ENCODE results near the gene ZNF750.

Gene ZNF750

DNA sequence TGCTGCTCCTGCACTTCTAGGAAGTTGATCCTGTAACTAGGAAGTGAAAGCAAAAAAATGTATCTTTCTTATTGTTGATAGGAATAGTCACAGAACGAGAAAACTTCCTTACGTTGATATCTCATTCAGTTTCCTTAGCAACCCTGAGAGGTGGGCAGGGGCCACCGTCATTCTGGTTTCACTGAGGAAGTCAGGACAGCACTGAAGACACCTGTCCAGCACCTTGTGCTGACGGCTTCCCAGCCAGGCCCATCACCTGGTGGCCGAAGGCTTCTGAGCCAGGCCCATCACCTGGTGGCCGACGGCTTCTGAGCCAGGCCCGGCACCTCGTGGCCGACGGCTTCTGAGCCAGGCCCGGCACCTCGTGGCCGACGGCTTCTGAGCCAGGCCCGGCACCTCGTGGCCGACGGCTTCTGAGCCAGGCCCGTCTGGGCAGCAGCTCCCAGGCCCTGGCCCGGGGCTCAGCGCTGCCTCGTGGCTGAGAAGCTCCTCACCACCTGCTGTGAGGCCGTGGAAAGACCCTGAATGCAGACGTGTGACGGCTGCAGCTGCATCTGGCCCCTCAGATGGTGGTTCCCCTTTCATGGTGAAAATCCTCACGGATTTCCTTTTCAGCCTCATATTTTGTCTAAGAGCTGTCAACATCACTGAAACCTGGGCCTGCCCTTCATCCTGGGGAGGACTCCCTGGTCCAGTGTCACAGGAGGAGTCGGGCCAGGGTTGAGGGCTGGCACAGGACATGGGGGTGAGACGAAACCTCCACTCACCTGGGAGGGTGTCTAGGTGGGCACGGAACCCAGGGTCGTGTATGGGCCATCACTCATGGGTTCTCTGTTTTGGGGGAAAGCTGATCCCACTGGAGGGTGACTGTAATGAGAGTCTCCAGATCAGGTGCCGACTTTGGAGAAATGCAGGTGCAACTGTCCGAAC, 33.0 kb upstream of the ZNF750 start:
- no peak for DNase-seq

DNA sequence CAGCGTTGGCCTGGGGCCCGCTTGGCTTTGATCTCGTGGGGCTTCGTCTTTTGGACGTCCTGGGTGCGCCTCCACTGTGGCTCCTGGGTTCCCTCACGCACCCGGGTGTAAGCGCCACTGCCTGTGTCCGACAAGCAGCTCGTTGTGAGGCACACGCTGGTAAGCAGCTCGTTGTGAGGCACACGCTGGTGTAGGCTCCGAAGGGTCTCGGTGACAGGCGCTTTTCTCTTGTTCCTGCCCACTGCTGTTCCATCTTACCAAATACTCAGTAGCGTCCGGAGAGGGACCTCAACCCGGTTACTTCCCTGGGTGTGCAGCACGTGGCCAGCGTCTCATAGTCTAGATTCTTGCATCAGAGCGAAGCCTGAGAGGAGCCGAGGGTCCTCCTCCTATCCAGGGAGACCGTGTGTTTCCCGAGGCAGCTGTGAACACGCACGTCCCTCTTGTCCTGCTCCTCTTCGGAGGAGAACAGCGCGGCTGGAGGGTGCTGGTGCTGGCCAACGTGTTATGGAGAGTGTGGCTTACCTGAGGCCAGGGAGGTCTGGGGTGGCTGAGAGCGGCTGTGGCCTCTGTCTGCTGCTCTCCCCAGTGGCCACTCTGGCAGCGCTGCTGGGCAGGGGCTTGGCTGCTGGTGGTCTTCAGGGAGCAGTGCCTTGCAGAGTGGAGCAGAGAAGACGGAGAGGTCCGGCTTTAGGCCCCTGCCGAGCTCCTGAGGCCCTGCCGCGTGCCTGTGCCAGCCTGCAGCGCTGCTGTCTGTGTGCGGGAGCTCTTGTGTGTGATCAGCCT, 32.1 kb upstream of the ZNF750 start:
- no peak for DNase-seq

- no peak for DNase-seq
These were observed 31.4 kb upstream of the ZNF750 start for GRCh38 chr17:82871056-82871775.

GRCh38 chr17:82870541-82870940, 30.7 kb upstream of the ZNF750 start:
- DNase-seq: no peak

- no peak for DNase-seq
These were observed 30.3 kb upstream of the ZNF750 start for GRCh38 chr17:82870091-82870491.

GRCh38 chr17:82869536-82869935, 29.7 kb upstream of the ZNF750 start:
- no peak for DNase-seq

- no peak for DNase-seq
These were observed 28.9 kb upstream of the ZNF750 start for GRCh38 chr17:82868715-82869131.

DNA sequence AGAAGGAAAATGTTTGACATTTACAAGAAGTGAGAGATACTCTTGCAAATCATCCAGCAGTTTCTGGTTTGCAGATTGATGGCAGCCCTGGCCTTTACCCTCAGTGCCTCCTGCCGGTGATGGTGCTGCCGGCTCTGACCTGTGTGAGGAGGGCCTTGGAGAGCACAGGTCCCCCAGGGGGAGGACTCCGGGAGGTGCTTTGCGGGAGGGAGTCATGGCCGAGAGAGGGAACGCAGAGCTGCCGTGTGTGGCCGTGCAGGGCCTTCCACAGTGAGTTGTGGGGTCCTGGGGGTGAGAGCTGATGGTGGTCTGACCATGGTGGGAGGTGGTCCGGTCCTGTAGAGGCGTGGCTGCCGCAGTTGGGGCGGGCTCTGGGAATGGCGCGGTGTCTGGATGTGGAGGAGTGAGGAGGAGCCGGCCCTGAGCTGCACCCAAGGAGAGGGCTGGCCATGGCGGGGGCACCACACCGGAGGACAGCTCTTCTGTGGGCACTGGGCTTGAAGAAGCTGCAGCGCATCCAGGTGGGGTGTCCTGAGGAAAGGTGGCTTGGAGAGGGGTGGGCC, 28.0 kb upstream of the ZNF750 start:
- DNase-seq: no peak

DNA sequence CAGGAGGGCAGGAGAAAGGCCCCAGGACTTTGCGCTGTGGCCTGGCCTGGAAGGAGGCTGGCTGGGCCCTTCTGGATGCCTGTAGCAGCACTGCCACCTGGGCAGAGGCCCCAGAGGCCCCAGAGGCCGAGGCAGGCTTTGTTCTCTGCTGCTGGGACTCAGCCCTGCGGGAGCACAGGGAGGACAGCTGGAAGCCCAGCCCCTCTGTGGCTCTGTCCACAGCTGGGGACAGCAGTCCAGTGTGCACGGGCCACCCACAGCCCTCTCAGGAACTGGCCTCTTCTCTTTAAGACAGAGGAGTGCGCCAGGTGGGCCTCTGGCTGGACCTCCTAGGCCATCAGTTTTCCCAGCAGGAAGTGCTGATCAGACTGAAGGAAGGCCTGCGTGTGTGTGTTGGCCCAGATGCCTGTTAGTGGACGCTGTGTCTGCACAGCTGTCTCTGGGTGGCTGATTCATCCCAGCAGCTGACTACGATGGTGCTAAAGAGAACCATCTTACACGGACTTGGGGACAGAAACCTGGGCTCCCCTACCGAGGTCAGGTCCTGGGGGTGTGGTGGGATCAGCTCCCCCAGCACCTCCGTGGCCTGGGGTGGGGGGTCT, 26.9 kb upstream of the ZNF750 start:
- DNase-seq: peak; percentile 14

DNA sequence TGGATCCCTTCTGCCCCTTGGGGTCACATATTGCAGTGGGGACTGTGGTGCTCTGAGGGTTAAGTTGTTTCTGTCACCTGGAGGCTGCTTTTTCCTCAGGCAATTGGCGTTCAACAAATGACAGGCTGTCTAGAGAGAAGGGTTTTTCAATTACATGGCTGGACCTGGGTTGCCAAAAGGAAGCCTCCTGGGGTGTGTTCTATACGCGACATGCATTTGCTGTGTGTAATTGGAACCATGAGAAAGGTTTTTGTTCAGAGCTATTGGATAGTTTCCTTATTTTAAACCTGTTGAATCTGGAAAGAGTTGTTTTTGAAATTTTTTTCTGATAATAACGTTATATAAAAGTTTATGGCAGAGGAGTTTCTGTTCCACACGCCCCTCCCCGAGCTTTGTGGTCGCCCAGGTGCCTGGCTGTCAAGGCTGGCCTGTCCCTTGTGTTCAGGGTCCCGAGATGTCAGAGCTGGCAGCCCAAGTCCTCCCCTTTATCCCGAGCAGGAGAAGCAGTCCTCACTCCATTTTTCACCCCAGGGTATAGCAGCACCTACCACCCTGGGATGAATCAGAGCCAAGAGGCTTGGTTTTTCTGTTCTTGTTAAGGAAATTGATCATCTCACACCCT, 26.1 kb upstream of the ZNF750 start:
- no peak for DNase-seq

DNA sequence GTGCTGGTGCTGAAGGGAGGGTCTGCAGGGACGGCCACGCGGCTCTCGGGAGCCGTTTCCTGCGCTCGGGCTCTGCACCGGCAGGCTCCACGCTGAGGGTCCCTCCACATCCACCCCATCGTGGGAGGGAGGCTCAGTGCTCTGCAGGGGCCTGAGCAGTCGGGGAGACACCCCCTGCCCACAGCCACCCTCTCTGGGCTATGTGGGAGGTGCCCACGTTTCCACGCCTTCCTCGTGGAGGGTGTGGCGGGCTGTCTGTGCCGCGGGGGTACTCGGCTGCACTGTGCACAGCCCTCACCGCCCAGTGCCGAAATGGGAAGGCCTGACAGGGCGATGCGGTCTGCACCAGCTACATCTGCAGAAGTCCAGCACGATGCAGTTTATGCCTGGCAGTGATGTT, 25.5 kb upstream of the ZNF750 start:
- no peak for DNase-seq

GRCh38 chr17:82864713-82865248, 25.0 kb upstream of the ZNF750 start:
- DNase-seq: no peak

DNA sequence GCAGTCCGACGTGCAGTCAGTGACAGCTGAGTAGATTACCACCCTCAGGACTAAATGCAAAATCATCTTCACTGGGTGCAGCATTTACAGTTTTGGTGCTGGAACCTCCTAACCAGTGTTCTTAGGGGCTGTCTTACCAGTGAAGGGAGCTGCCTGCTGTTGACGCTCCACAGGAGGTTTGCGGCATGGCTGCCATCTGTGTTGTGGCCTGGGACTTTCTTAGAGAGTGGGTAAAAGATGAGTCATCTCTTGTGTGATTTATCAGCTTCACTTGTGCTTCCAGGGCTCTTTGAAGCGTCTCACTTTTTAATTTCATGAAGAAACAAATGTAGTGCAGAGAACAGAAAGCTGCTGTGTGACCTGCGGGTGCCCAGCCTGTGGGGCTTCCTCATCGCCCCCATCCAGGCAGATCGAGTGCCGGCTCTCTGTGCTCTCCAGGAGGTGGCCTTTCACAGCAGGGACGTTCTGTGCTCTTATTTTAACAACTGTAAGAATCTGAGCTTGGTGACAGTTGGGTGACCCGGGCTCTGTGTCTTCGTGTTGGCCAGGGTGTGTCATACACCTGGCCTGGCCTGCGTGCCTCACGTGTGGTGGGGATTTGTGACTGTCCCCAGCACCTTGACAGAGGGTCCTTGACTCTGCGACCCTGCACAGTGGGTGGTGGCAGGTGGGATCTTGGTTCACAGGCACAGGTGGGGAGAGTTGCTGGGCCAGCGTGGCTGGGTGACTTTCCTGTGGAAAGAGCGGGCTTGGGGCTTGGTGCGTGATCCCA, 24.3 kb upstream of the ZNF750 start:
- DNase-seq: peak; percentile 12

DNA sequence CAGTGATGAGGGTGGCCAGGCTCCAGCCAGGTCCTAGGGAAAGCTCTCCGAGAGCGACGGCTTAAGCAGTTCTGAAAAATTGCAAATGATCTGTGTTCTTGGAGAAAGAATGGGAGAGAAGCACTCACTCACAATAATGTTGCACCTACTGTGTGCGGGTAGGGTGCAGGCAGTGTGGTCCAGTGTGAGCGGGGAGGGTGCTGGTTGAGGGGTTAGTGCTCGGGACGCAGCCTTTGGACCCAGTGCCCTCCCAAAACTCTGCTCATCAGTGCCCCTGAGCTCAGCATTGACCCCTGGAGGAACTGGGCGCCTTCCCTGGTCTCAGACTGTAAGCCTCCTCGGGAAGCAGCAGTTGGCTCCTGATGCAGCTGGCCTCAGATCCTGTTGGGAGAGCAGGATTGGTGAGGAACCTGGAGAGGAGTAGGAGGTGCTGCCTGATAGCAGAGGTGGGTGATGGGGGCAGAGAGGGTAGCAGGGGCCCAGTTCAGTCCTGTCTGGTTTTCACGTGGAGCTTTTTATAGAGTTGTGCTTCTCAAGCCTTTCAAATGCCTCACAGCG, 23.6 kb upstream of the ZNF750 start:
- no peak for DNase-seq

- no peak for DNase-seq
These were observed 23.0 kb upstream of the ZNF750 start for GRCh38 chr17:82862737-82863382.

- no peak for DNase-seq
These were observed 22.4 kb upstream of the ZNF750 start for GRCh38 chr17:82862191-82862590.

GRCh38 chr17:82861393-82861775, 21.6 kb upstream of the ZNF750 start:
- DNase-seq: no peak

- DNase-seq: no peak
These were observed 21.0 kb upstream of the ZNF750 start for GRCh38 chr17:82860606-82861392.
